GM23338 (cell line): ENCODE measurements around the gene SLC4A4. TPM values are rescaled to one million over a fixed set of nuclear protein-coding genes. Genes with fewer than 3 reads are reported as not detected.

Experiments
- ATAC-seq: fragments of 200-7000 bp; cut with Tn5 transposase; 3 replicates; pipeline ENCODE4 v1.9.1; 2020
- DNase-seq: peaks from one replicate; pipeline ENCODE4 v3.0.0-alpha.2; 2015; ENCODE audit warnings: low spot score
- H2AFZ ChIP-seq: fragments of 200-600 bp; sonication (generic); 2 replicates; pipeline ENCODE4 v1.8.0; 2016; ENCODE audit warnings: antibody characterized with exemption, mild to moderate bottlenecking, moderate library complexity
- H3F3A ChIP-seq: fragments of 200-600 bp; sonication (generic); replicated peaks from 2 replicates; pipeline ENCODE4 v1.8.0; 2017; ENCODE audit warnings: antibody characterized with exemption, mixed run types, low read depth
- H3K27ac ChIP-seq: fragments of 200-600 bp; sonication (generic); 2 replicates; pipeline ENCODE4 v1.6.1; 2016; ENCODE audit warnings: low read depth
- H3K27me3 ChIP-seq: fragments of 200-600 bp; sonication (generic); 2 replicates; pipeline ENCODE4 v1.8.0; 2016; ENCODE audit warnings: mild to moderate bottlenecking, mixed run types, moderate library complexity; ENCODE audit not compliant: insufficient read depth
- H3K36me3 ChIP-seq: fragments of 200-600 bp; sonication (generic); 2 replicates; pipeline ENCODE4 v1.8.0; 2016; ENCODE audit warnings: mild to moderate bottlenecking; ENCODE audit not compliant: insufficient read depth
- H3K4me1 ChIP-seq: fragments of 200-600 bp; sonication (generic); 2 replicates; pipeline ENCODE4 v1.8.0; 2016; ENCODE audit warnings: mild to moderate bottlenecking, moderate library complexity; ENCODE audit not compliant: insufficient read depth
- H3K4me2 ChIP-seq: fragments of 200-600 bp; sonication (generic); 2 replicates; pipeline ENCODE4 v1.7.1; 2017; ENCODE audit warnings: mixed run types
- H3K4me3 ChIP-seq: fragments of 200-600 bp; sonication (generic); 2 replicates; pipeline ENCODE4 v1.6.1; 2016; ENCODE audit warnings: mixed run types
- H3K79me2 ChIP-seq: fragments of 200-600 bp; sonication (generic); replicated peaks from 2 replicates; pipeline ENCODE4 v1.8.0; 2017; ENCODE audit warnings: mild to moderate bottlenecking; ENCODE audit not compliant: insufficient read depth
- H3K9me2 ChIP-seq: fragments of 200-600 bp; sonication (generic); 2 replicates; pipeline ENCODE4 v1.8.0; 2017; ENCODE audit not compliant: insufficient read depth
- H4K20me1 ChIP-seq: fragments of 200-600 bp; sonication (generic); replicated peaks from 2 replicates; pipeline ENCODE4 v1.8.0; 2017; ENCODE audit warnings: mild to moderate bottlenecking; ENCODE audit not compliant: insufficient read depth
- H3K27ac Mint-ChIP-seq: 2 replicates; pipeline ENCODE4 v1.8.0; 2020; ENCODE audit warnings: inconsistent platforms, mild to moderate bottlenecking, moderate library complexity, mixed read lengths
- H3K27me3 Mint-ChIP-seq: 3 replicates; pipeline ENCODE4 v1.8.0; 2022; ENCODE audit warnings: low read depth, mild to moderate bottlenecking, moderate library complexity, mixed read lengths, inconsistent platforms; ENCODE audit not compliant: insufficient read depth, poor library complexity
- H3K36me3 Mint-ChIP-seq: 3 replicates; pipeline ENCODE4 v1.8.0; 2021; ENCODE audit warnings: low read depth, mild to moderate bottlenecking, inconsistent platforms, moderate library complexity, mixed read lengths
- H3K4me1 Mint-ChIP-seq: 3 replicates; pipeline ENCODE4 v1.8.0; 2020; ENCODE audit warnings: mild to moderate bottlenecking, inconsistent platforms, mixed read lengths
- H3K4me3 Mint-ChIP-seq: 3 replicates; pipeline ENCODE4 v1.8.0; 2021; ENCODE audit warnings: moderate library complexity, mild to moderate bottlenecking, inconsistent platforms, mixed read lengths
- H3K9me3 Mint-ChIP-seq: 3 replicates; pipeline ENCODE4 v1.8.0; 2020; ENCODE audit warnings: moderate library complexity, mild to moderate bottlenecking, inconsistent platforms, mixed read lengths
- CREB1 ChIP-seq: fragments of 250-450 bp; sonication (Bioruptor Pico); IDR thresholded peaks from 2 replicates; pipeline ENCODE4 v1.5.0; 2020; ENCODE audit warnings: low read depth, mild to moderate bottlenecking, moderate library complexity
- EZH2 ChIP-seq: fragments of 200-600 bp; sonication (generic); IDR thresholded peaks from one replicate; pipeline ENCODE4 v1.8.0; 2017; ENCODE audit warnings: antibody characterized with exemption, mild to moderate bottlenecking, low read depth; ENCODE audit not compliant: unreplicated experiment
- EZH2phosphoT487 ChIP-seq: fragments of 200-600 bp; sonication (generic); IDR thresholded peaks from one replicate; pipeline ENCODE4 v1.8.1; 2018; ENCODE audit warnings: antibody characterized with exemption; ENCODE audit not compliant: unreplicated experiment
- POLR2AphosphoS5 ChIP-seq: IDR thresholded peaks from 2 replicates; pipeline ENCODE4 v1.6.1; 2016; ENCODE audit warnings: antibody characterized with exemption, low read depth
- STAT1 ChIP-seq: IDR thresholded peaks from one replicate; pipeline ENCODE4 v1.6.1; 2016; ENCODE audit warnings: antibody characterized with exemption; ENCODE audit not compliant: unreplicated experiment
- polyA plus RNA-seq: library from polyadenylated mRNA; unstranded; fragments of >200 nt; fragmentation: Nextera tagmentation; extraction: Ambion mirVana; gene quantifications from 2 replicates; pipeline ENCODE4 v1.2.1, GENCODE V29; 2016
- total RNA-seq: library from RNA; depleted of rRNA; stranded (reverse); fragments of >200 nt; shearing (Covaris generic); gene quantifications from 2 replicates; pipeline ENCODE4 v1.2.3, GENCODE V29; 2014
- TF ChIP-seq, protein P1 (sequence below), 2 experiments: fragments of 200-600 bp in 1 of 2; sonication (generic) in 1 of 2; conservative IDR thresholded peaks; 2 replicates each; pipeline versions ENCODE4 v1.5.1 to v1.6.1; 2016 to 2017; ENCODE audit warnings: antibody characterized with exemption in 2 of 2, low read depth in 2 of 2, mild to moderate bottlenecking in 2 of 2, moderate library complexity in 1 of 2
- TF ChIP-seq, protein P2 (sequence below): IDR thresholded peaks from one replicate; pipeline ENCODE4 v1.6.1; 2018; ENCODE audit warnings: antibody characterized with exemption; ENCODE audit not compliant: unreplicated experiment
- TF ChIP-seq, protein P3 (sequence below): IDR thresholded peaks from 2 replicates; pipeline ENCODE4 v1.6.1; 2016; ENCODE audit warnings: antibody characterized with exemption

Gene SLC4A4
- total and polyA plus RNA-seq, 2 experiments from 2014 or later = 1.0 to 1.5 TPM

DNA sequence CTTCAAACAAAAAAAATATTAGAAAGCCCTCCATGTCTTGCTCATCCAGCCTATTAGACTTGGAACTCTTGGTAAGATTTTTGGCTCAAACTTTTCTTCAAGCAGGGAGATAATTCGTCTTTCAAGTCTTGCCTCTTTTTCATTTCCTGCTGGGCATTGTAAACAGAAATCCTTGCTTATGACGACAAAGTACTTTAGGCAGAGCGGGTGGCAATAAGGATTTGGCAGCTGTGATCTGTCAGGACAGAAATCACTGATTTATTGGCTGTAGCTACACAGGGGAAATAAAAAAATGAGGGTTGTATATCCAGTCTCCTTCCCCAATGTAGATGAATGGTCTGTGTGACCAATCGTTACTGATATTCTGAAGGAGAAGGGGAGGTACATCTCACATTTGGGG lies 121.6 kb downstream of the SLC4A4 start:
- Mint-ChIP-seq H3K27me3 (no peaks in the 10 kb centered on the region), H3K4me1 (no peaks in the 10 kb centered on the region)

DNA sequence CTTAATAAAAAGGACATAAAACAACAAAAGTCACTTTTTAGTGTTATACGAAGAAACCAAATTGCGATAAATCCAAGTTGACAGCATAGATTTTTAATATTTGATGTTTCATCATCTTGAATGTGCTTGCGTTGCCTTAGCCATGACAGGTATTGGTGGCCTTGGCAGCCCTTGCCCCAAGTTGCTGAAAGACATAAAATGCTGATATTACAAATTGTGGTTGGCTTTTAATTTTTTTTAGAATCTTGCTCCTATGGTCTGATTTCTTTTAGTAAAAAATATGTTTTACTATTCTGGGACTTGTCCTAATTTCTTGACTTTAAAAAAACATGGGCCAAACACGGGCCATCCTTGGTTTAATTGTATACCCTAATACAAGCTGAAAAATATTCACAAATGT lies 122.6 kb downstream of the SLC4A4 start:
- Mint-ChIP-seq H3K27ac (no peak overlapping the region), H3K4me1 (no peaks in the 10 kb centered on the region), H3K36me3 (no peaks in the 10 kb centered on the region), H3K4me3 (no peak overlapping the region), H3K27me3 (no peaks in the 10 kb centered on the region), H3K9me3 (no peaks in the 10 kb centered on the region)
- no peak overlapping the region for H3K27ac ChIP-seq
- no peaks in the 10 kb centered on the region for H3K9me2 ChIP-seq
- H4K20me1 ChIP-seq = no peaks in the 10 kb centered on the region
- no peaks in the 10 kb centered on the region for H3K27me3 ChIP-seq
- no peak overlapping the region for H3K4me2 ChIP-seq
- ATAC-seq (no peak), DNase-seq (no peak)
- H3K79me2 ChIP-seq = no peaks in the 10 kb centered on the region
- H3K4me1 ChIP-seq = no peaks in the 10 kb centered on the region
- no peak overlapping the region for H2AFZ ChIP-seq
- no peaks in the 10 kb centered on the region for H3F3A ChIP-seq
- no peaks in the 10 kb centered on the region for H3K36me3 ChIP-seq
- H3K4me3 ChIP-seq = no peak overlapping the region
- TF ChIP-seq, protein P1, sequence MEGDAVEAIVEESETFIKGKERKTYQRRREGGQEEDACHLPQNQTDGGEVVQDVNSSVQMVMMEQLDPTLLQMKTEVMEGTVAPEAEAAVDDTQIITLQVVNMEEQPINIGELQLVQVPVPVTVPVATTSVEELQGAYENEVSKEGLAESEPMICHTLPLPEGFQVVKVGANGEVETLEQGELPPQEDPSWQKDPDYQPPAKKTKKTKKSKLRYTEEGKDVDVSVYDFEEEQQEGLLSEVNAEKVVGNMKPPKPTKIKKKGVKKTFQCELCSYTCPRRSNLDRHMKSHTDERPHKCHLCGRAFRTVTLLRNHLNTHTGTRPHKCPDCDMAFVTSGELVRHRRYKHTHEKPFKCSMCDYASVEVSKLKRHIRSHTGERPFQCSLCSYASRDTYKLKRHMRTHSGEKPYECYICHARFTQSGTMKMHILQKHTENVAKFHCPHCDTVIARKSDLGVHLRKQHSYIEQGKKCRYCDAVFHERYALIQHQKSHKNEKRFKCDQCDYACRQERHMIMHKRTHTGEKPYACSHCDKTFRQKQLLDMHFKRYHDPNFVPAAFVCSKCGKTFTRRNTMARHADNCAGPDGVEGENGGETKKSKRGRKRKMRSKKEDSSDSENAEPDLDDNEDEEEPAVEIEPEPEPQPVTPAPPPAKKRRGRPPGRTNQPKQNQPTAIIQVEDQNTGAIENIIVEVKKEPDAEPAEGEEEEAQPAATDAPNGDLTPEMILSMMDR (conservative IDR thresholded peaks at IDR 0.05; ENCODE audit: low read depth in 2 of 2) = no peak
- TF ChIP-seq, protein P2, sequence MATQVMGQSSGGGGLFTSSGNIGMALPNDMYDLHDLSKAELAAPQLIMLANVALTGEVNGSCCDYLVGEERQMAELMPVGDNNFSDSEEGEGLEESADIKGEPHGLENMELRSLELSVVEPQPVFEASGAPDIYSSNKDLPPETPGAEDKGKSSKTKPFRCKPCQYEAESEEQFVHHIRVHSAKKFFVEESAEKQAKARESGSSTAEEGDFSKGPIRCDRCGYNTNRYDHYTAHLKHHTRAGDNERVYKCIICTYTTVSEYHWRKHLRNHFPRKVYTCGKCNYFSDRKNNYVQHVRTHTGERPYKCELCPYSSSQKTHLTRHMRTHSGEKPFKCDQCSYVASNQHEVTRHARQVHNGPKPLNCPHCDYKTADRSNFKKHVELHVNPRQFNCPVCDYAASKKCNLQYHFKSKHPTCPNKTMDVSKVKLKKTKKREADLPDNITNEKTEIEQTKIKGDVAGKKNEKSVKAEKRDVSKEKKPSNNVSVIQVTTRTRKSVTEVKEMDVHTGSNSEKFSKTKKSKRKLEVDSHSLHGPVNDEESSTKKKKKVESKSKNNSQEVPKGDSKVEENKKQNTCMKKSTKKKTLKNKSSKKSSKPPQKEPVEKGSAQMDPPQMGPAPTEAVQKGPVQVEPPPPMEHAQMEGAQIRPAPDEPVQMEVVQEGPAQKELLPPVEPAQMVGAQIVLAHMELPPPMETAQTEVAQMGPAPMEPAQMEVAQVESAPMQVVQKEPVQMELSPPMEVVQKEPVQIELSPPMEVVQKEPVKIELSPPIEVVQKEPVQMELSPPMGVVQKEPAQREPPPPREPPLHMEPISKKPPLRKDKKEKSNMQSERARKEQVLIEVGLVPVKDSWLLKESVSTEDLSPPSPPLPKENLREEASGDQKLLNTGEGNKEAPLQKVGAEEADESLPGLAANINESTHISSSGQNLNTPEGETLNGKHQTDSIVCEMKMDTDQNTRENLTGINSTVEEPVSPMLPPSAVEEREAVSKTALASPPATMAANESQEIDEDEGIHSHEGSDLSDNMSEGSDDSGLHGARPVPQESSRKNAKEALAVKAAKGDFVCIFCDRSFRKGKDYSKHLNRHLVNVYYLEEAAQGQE = no peak
- no peak for TF ChIP-seq POLR2AphosphoS5
- TF ChIP-seq EZH2 = no peak
- no peak for TF ChIP-seq STAT1
- TF ChIP-seq EZH2phosphoT487 = no peak

More for the DNA sequence above, 121.6 kb downstream of the SLC4A4 start:
- Mint-ChIP-seq H3K27ac (no peak overlapping the region), H3K4me3 (no peak overlapping the region), H3K9me3 (no peaks in the 10 kb centered on the region), H3K36me3 (no peaks in the 10 kb centered on the region)
- TF ChIP-seq CREB1 (CRISPR knock-in tag) (no peak), EZH2 (no peak)
- TF ChIP-seq, protein P1 (conservative IDR thresholded peaks at IDR 0.05; ENCODE audit: low read depth in 2 of 2) = no peak
- TF ChIP-seq, protein P3, sequence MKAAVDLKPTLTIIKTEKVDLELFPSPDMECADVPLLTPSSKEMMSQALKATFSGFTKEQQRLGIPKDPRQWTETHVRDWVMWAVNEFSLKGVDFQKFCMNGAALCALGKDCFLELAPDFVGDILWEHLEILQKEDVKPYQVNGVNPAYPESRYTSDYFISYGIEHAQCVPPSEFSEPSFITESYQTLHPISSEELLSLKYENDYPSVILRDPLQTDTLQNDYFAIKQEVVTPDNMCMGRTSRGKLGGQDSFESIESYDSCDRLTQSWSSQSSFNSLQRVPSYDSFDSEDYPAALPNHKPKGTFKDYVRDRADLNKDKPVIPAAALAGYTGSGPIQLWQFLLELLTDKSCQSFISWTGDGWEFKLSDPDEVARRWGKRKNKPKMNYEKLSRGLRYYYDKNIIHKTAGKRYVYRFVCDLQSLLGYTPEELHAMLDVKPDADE = no peak
- Histone ChIP-seq H3K36me3 (no peaks in the 10 kb centered on the region), H3K4me1 (no peaks in the 10 kb centered on the region), H3F3A (no peaks in the 10 kb centered on the region), H3K27ac (no peak overlapping the region), H4K20me1 (no peaks in the 10 kb centered on the region), H3K27me3 (no peaks in the 10 kb centered on the region), H2AFZ (no peak overlapping the region), H3K4me2 (no peak overlapping the region), H3K9me2 (no peaks in the 10 kb centered on the region), H3K4me3 (no peak overlapping the region), H3K79me2 (no peaks in the 10 kb centered on the region)
- no peak for ATAC-seq
- no peak for DNase-seq
